ENCODE measurements around the gene SLC2A1. TPM values are rescaled to one million over a fixed set of nuclear protein-coding genes. Genes with fewer than 3 reads are reported as not detected.
A peak's percentile ranks its signal among the peaks of the same experiment; 100 is the strongest.

SLC2A1 gene
- polyA plus RNA-seq (580 to 1,115 TPM (median 689 TPM) in 3 replicates), polyA minus RNA-seq (817 to 1,377 TPM (median 1,072 TPM) in 3 replicates)
- polyA plus RNA-seq (2011; ENCODE audit: low read depth): 202 TPM
- polyA plus RNA-seq (2011; cell fraction: cytosol; rRNA removed): 275 and 321 TPM in 2 replicates
- polyA plus RNA-seq (2011; cell fraction: nucleus; rRNA removed): 1,814 and 2,318 TPM in 2 replicates
- polyA plus RNA-seq (2012; ENCODE audit: low replicate concordance): 844 and 1,046 TPM in 2 replicates
- polyA minus RNA-seq (2011; cell fraction: cytosol; rRNA and poly(A)+ RNA removed): 724 TPM
- polyA minus RNA-seq (2011; cell fraction: nucleus; rRNA and poly(A)+ RNA removed): 1,644 and 2,001 TPM in 2 replicates

DNA sequence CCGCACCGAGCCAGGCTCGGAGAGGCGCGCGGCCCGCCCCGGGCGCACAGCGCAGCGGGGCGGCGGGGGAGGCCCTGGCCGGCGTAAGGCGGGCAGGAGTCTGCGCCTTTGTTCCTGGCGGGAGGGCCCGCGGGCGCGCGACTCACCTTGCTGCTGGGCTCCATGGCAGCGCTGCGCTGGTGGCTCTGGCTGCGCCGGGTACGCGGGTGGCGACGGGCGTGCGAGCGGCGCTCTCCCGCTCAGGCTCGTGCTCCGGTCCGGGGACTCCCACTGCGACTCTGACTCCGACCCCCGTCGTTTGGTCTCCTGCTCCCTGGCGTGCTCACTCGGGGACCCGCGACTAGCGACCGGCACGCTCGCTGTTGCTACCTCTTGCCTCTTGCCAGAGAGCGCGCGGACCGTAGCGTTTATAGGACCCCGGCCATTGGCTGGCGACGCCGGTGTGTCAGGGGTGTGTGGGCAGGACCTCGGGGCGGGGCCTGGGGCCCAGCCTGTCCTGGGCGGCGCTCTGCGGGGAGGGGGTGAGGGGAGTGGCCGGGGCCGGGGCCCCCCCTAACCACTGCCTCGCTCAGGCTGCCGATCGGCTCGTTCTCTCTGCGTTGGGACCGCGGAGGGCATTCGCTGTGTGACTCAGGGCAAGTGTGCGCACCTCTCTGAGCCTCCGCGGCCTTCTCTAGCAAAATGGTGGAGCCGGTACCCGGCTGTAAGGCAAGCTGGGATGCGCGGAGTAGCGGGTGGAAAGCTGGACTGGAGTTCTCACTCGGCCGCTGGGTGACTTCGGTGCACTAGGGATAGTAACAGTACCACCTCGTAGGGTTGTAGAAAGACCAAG, at the start of gene SLC2A1:
Gene SLC2A1, minus strand, starts transcription at position 381 of the 832 bp plus-strand sequence. Its CDS starts 217 bp downstream, at position 164.
- H4K20me1 ChIP-seq (ENCODE audit: control insufficient read depth, extremely low read depth, insufficient read depth, low read length): peaks cover 21% of the 10 kb centered on the region
- no peaks in the 10 kb centered on the region for H3K27me3 ChIP-seq (ENCODE audit: control insufficient read depth, extremely low read depth, insufficient read depth, low read length)
- H3K9me1 ChIP-seq (ENCODE audit: control insufficient read depth, extremely low read depth, insufficient read depth, low read length): no peaks in the 10 kb centered on the region
- peak within 1 kb of the TSS; percentile 87 for H3K9ac ChIP-seq (ENCODE audit: control insufficient read depth, extremely low read depth, insufficient read depth, low read length)
- TF ChIP-seq, protein P1, sequence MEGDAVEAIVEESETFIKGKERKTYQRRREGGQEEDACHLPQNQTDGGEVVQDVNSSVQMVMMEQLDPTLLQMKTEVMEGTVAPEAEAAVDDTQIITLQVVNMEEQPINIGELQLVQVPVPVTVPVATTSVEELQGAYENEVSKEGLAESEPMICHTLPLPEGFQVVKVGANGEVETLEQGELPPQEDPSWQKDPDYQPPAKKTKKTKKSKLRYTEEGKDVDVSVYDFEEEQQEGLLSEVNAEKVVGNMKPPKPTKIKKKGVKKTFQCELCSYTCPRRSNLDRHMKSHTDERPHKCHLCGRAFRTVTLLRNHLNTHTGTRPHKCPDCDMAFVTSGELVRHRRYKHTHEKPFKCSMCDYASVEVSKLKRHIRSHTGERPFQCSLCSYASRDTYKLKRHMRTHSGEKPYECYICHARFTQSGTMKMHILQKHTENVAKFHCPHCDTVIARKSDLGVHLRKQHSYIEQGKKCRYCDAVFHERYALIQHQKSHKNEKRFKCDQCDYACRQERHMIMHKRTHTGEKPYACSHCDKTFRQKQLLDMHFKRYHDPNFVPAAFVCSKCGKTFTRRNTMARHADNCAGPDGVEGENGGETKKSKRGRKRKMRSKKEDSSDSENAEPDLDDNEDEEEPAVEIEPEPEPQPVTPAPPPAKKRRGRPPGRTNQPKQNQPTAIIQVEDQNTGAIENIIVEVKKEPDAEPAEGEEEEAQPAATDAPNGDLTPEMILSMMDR (optimal IDR thresholded peaks at IDR 0.05 in 1 of 3, IDR thresholded peaks at IDR 0.05 in 1 of 3, conservative IDR thresholded peaks at IDR 0.05 in 1 of 3; ENCODE audit: extremely low read depth in 1 of 3, insufficient read depth in 2 of 3, low read length in 3 of 3): no peak
- TF ChIP-seq EZH2 (IDR thresholded peaks at IDR 0.05; ENCODE audit: low read length): no peak
- peaks cover 51% of the 10 kb centered on the region for H3K4me1 ChIP-seq (ENCODE audit: control insufficient read depth, extremely low read depth, insufficient read depth, low read length)
- peaks cover 53% of the 10 kb centered on the region for H3K79me2 ChIP-seq (ENCODE audit: control insufficient read depth, insufficient read depth, low read length)
- dilution Hi-C loops (cut with MboI; ENCODE audit: extremely low pct_ligation_motif_present, low sequenced_read_pairs): no loop called here
- peaks cover 12 to 19% of the 10 kb centered on the region in 2 experiments for H3K36me3 ChIP-seq (ENCODE audit: control insufficient read depth in 2 of 2, extremely low read depth in 1 of 2, insufficient read depth in 2 of 2, low read length in 2 of 2)
- H3K4me3 ChIP-seq (ENCODE audit: control insufficient read depth in 2 of 3, extremely low read depth in 1 of 3, insufficient read depth in 2 of 3, low read depth in 1 of 3, low read length in 3 of 3): peak within 1 kb of the TSS; percentile 78 to 88 (median 85)
- DNase-seq (ENCODE audit: low read depth, low spot score): peak; percentile 88
- H3K27ac ChIP-seq (ENCODE audit: control insufficient read depth, insufficient read depth, low read length): peak within 1 kb of the TSS; percentile 79
- H3K9me3 ChIP-seq (ENCODE audit: control insufficient read depth, low read depth, low read length): no peaks in the 10 kb centered on the region
- peak; percentile 17 for FAIRE-seq
- H3K4me2 ChIP-seq (ENCODE audit: control insufficient read depth, extremely low read depth, insufficient read depth, low read depth, low read length): peak within 1 kb of the TSS; percentile 93
- peak within 1 kb of the TSS; percentile 51 for H2AFZ ChIP-seq (ENCODE audit: control insufficient read depth, low read length)

DNA sequence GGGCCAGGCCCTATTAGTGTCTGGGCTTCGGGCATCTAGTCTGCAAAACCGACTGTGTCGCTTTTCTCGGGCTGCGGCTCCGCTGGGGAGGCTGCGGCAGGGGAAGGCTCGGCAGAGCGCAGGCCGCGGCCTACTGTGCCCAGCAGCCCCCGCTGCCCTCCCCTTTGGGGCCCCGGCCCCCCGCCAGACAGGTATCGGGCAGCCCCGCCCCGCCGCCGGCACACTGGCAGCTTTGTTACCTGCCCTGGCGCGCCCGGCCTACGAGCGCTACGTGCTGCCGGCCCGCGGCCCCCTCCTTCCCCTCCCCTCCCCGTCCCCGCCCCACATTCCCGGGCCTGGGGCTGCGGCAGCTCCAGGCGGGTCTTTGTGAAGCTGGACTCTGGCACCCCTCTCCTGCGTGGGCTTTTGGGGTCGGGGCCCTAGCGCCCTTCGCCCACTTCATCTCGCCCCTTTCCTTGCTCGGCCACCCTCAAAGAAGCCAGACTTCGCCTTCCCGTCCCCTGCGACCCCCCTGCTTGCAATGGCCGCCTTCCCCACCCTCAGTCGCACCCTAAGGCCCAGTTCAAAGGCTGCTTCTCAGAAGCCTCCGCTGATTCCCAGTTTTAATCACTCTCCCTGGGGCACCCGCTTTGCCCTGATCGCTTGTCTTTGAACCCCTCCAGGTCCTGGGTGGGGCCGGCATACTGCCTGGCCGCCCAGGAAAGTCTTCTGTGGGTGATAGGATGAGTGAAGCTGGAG, 48.9 kb upstream of the SLC2A1 start:
- DNase-seq (ENCODE audit: low read depth, low spot score): no peak
- FAIRE-seq: no peak
- H3K4me2 ChIP-seq (ENCODE audit: control insufficient read depth, extremely low read depth, insufficient read depth, low read depth, low read length): peak overlapping the region; percentile 78
- peaks cover 23% of the 10 kb centered on the region for H3K4me1 ChIP-seq (ENCODE audit: control insufficient read depth, extremely low read depth, insufficient read depth, low read length)
- H3K27ac ChIP-seq (ENCODE audit: control insufficient read depth, insufficient read depth, low read length): peak overlapping the region; percentile 67
- no peaks in the 10 kb centered on the region for H3K36me3 ChIP-seq (ENCODE audit: control insufficient read depth in 2 of 2, extremely low read depth in 1 of 2, insufficient read depth in 2 of 2, low read length in 2 of 2)
- no peaks in the 10 kb centered on the region for H3K27me3 ChIP-seq (ENCODE audit: control insufficient read depth, extremely low read depth, insufficient read depth, low read length)
- no peaks in the 10 kb centered on the region for H3K9me1 ChIP-seq (ENCODE audit: control insufficient read depth, extremely low read depth, insufficient read depth, low read length)
- dilution Hi-C loops (cut with MboI; ENCODE audit: extremely low pct_ligation_motif_present, low sequenced_read_pairs): no loop called here
- no peaks in the 10 kb centered on the region for H3K9me3 ChIP-seq (ENCODE audit: control insufficient read depth, low read depth, low read length)
- H2AFZ ChIP-seq (ENCODE audit: control insufficient read depth, low read length): peak overlapping the region; percentile 74
- TF ChIP-seq, protein P1 (optimal IDR thresholded peaks at IDR 0.05 in 1 of 3, IDR thresholded peaks at IDR 0.05 in 1 of 3, conservative IDR thresholded peaks at IDR 0.05 in 1 of 3; ENCODE audit: extremely low read depth in 1 of 3, insufficient read depth in 2 of 3, low read length in 3 of 3): no peak
- no peak for TF ChIP-seq EZH2 (IDR thresholded peaks at IDR 0.05; ENCODE audit: low read length)
- H3K4me3 ChIP-seq (ENCODE audit: control insufficient read depth in 2 of 3, extremely low read depth in 1 of 3, insufficient read depth in 2 of 3, low read depth in 1 of 3, low read length in 3 of 3): peak overlapping the region in 1 of 3 experiments; percentile 23
- peak overlapping the region; percentile 75 for H3K9ac ChIP-seq (ENCODE audit: control insufficient read depth, extremely low read depth, insufficient read depth, low read length)
- H4K20me1 ChIP-seq (ENCODE audit: control insufficient read depth, extremely low read depth, insufficient read depth, low read length): no peaks in the 10 kb centered on the region
- no peaks in the 10 kb centered on the region for H3K79me2 ChIP-seq (ENCODE audit: control insufficient read depth, insufficient read depth, low read length)
